ENCODE data around the gene CYP3A5. TPM values are rescaled to one million over a fixed set of nuclear protein-coding genes. Genes with fewer than 3 reads are reported as not detected.
"Not testable (repeated sequence)": the region's sequence is repeated elsewhere in the genome, so short reads cannot be mapped to it uniquely, and the experiment has no call there.

CYP3A5 gene
- 0.06 TPM for polyA plus RNA-seq (2013, experiment 1 of 2)
- 0.03 TPM for polyA plus RNA-seq (2013, experiment 2 of 2)

DNA sequence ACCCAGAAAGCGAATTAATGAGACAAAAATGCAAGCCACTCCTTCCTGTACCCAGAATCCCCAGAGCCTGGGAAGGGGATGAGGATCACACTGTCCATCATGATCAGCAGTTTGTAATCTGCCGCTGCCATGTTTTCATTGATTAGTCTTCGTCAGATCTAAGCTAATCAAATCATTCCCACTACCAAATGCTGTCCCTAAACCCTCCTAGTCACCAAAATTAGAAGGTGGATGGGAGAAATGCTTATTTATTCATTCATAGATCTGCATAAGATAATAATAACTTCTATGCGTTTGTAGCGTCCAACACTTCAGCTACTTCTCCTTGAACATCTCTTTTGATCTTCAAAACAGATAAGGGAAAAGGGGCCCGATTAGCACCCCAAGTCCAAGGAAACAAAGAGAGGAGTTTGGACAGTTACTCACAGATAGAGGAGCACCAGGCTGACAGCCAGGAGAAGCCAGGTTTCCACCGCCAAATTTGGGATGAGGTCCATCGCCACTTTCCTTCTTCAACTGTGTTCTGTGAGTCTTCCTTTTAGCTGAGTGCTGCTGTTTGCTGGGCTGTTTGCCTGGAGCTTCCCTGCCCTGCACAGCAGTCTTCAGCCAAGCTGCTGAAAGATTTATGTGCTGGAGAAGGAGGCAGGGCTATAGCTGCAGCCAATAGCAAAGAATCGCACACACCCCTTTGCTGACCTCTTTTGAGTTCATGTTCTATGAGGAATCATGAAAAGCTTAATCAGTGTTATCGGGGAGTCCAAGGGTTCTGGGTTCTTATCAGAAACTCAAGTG is at the start of gene CYP3A5:
CYP3A5 (minus strand) TSS at position 597 of the 792 bp plus-strand sequence; CDS start at position 497, 100 bp downstream.
- no peak within 1 kb of the TSS for H2BK5ac ChIP-seq (ENCODE audit: low read depth, low read length, poor library complexity, severe bottlenecking)

DNA sequence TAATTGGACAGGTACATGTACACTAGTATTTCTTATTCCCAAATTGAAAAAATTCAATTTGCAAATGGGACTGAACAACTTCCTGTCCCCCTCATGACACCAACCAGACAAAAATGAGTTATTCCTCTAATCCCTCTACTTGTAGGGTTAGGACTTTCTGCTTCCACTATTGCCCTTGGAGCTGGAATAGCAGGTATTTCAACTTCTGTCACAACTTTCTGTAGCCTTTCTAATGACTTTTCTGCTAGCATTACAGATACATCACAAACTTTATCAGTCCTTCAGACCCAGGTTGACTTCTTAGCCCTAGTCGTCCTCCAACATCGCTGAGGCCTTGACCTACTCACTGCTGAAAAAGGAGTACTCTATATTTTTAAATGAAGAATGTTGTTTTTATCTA is 48.8 kb upstream of the CYP3A5 start:
- Histone ChIP-seq H3K14ac (ENCODE audit: low read length in 2 of 2) (no peak overlapping the region), H3K4me1 (ENCODE audit: control insufficient read depth, insufficient read depth, low read depth, low read length) (no peaks in the 10 kb centered on the region), H3K23ac (ENCODE audit: low read length in 2 of 2) (no peak overlapping the region), H3K9me3 (ENCODE audit: control insufficient read depth, low read length) (no peaks in the 10 kb centered on the region), H2AFZ (ENCODE audit: low read depth, low read length) (no peak overlapping the region), H3K36me3 (ENCODE audit: control insufficient read depth in 1 of 2, insufficient read depth in 2 of 2, low read depth in 1 of 2, low read length in 2 of 2) (no peaks in the 10 kb centered on the region), H3K27ac (ENCODE audit: low read length, poor library complexity, severe bottlenecking) (no peak overlapping the region), H3K4ac (ENCODE audit: low read depth in 1 of 2, low read length in 2 of 2) (no peak overlapping the region), H3K79me1 (replicated peaks; ENCODE audit: low read length, poor library complexity, severe bottlenecking) (no peaks in the 10 kb centered on the region), H3K18ac (ENCODE audit: low read depth in 1 of 2, low read length in 2 of 2) (no peak overlapping the region), H2BK12ac (ENCODE audit: low read length in 2 of 2) (no peak overlapping the region), H2BK15ac (ENCODE audit: low read depth, poor library complexity, severe bottlenecking) (no peak overlapping the region), H3K27me3 (ENCODE audit: control insufficient read depth in 1 of 2, insufficient read depth in 1 of 2, low read length in 2 of 2) (no peaks in the 10 kb centered on the region), H3K4me3 (ENCODE audit: insufficient read depth in 1 of 2, low read depth in 1 of 2, low read length in 2 of 2) (no peak overlapping the region), H3K9ac (ENCODE audit: low read length) (no peak overlapping the region), H2BK5ac (ENCODE audit: low read depth, low read length, poor library complexity, severe bottlenecking) (no peak overlapping the region), H4K8ac (ENCODE audit: low read length) (no peak overlapping the region), H2AK5ac (ENCODE audit: low read length, severe bottlenecking) (no peak overlapping the region), H2BK120ac (ENCODE audit: low read depth, low read length) (no peak overlapping the region), H3K4me2 (ENCODE audit: low read length, poor library complexity, severe bottlenecking) (no peak overlapping the region), H4K91ac (ENCODE audit: low read length) (no peak overlapping the region)
- no CpG with 5 or more reads among the region's 2 CpGs for WGBS
- DNase-seq: no peak

More for the DNA sequence above, at the start of gene CYP3A5:
- Histone ChIP-seq H2BK15ac (ENCODE audit: low read depth, poor library complexity, severe bottlenecking) (peak within 1 kb of the TSS; percentile 16), H3K9me3 (ENCODE audit: control insufficient read depth, low read length) (peaks cover 22% of the 10 kb centered on the region), H3K27ac (ENCODE audit: low read length, poor library complexity, severe bottlenecking) (no peak within 1 kb of the TSS), H3K14ac (ENCODE audit: low read length in 2 of 2) (no peak within 1 kb of the TSS), H4K91ac (ENCODE audit: low read length) (no peak within 1 kb of the TSS), H3K4me3 (ENCODE audit: insufficient read depth in 1 of 2, low read depth in 1 of 2, low read length in 2 of 2) (peak within 1 kb of the TSS in 1 of 2 experiments; percentile 71), H3K4me2 (ENCODE audit: low read length, poor library complexity, severe bottlenecking) (peak within 1 kb of the TSS; percentile 7), H3K36me3 (ENCODE audit: control insufficient read depth in 1 of 2, insufficient read depth in 2 of 2, low read depth in 1 of 2, low read length in 2 of 2) (peaks cover 0 to 11% of the 10 kb centered on the region in 2 experiments), H4K8ac (ENCODE audit: low read length) (no peak within 1 kb of the TSS), H3K79me1 (replicated peaks; ENCODE audit: low read length, poor library complexity, severe bottlenecking) (no peaks in the 10 kb centered on the region), H3K4me1 (ENCODE audit: control insufficient read depth, insufficient read depth, low read depth, low read length) (peaks cover 7% of the 10 kb centered on the region), H2BK120ac (ENCODE audit: low read depth, low read length) (no peak within 1 kb of the TSS), H3K27me3 (ENCODE audit: control insufficient read depth in 1 of 2, insufficient read depth in 1 of 2, low read length in 2 of 2) (no peaks in the 10 kb centered on the region), H2AK5ac (ENCODE audit: low read length, severe bottlenecking) (peak within 1 kb of the TSS; percentile 61), H3K4ac (ENCODE audit: low read depth in 1 of 2, low read length in 2 of 2) (no peak within 1 kb of the TSS), H3K9ac (ENCODE audit: low read length) (peak within 1 kb of the TSS; percentile 72), H2BK12ac (ENCODE audit: low read length in 2 of 2) (no peak within 1 kb of the TSS), H3K23ac (ENCODE audit: low read length in 2 of 2) (no peak within 1 kb of the TSS), H2AFZ (ENCODE audit: low read depth, low read length) (no peak within 1 kb of the TSS), H3K18ac (ENCODE audit: low read depth in 1 of 2, low read length in 2 of 2) (no peak within 1 kb of the TSS)
- DNase-seq: peak; percentile 2
- WGBS: 90% methylated on average over 10 of the region's 10 CpGs

GRCh38 chr7:99723201-99723600 is 43.4 kb upstream of the CYP3A5 start:
- DNase-seq: not testable (repeated sequence)

GRCh38 chr7:99720800-99721595 is 41.2 kb upstream of the CYP3A5 start:
- Histone ChIP-seq H2AK5ac (ENCODE audit: low read length, severe bottlenecking) (no peak overlapping the region), H3K4me3 (ENCODE audit: insufficient read depth in 1 of 2, low read depth in 1 of 2, low read length in 2 of 2) (no peak overlapping the region), H2BK120ac (ENCODE audit: low read depth, low read length) (no peak overlapping the region), H2BK5ac (ENCODE audit: low read depth, low read length, poor library complexity, severe bottlenecking) (no peak overlapping the region), H3K23ac (ENCODE audit: low read length in 2 of 2) (no peak overlapping the region), H3K18ac (ENCODE audit: low read depth in 1 of 2, low read length in 2 of 2) (no peak overlapping the region), H2BK15ac (ENCODE audit: low read depth, poor library complexity, severe bottlenecking) (no peak overlapping the region), H3K14ac (ENCODE audit: low read length in 2 of 2) (no peak overlapping the region), H4K91ac (ENCODE audit: low read length) (no peak overlapping the region), H3K4me2 (ENCODE audit: low read length, poor library complexity, severe bottlenecking) (no peak overlapping the region), H3K4me1 (ENCODE audit: control insufficient read depth, insufficient read depth, low read depth, low read length) (no peaks in the 10 kb centered on the region), H3K79me1 (replicated peaks; ENCODE audit: low read length, poor library complexity, severe bottlenecking) (no peaks in the 10 kb centered on the region), H3K27me3 (ENCODE audit: control insufficient read depth in 1 of 2, insufficient read depth in 1 of 2, low read length in 2 of 2) (peaks cover 0 to 6% of the 10 kb centered on the region in 2 experiments), H2BK12ac (ENCODE audit: low read length in 2 of 2) (no peak overlapping the region), H4K8ac (ENCODE audit: low read length) (no peak overlapping the region), H3K36me3 (ENCODE audit: control insufficient read depth in 1 of 2, insufficient read depth in 2 of 2, low read depth in 1 of 2, low read length in 2 of 2) (no peaks in the 10 kb centered on the region), H2AFZ (ENCODE audit: low read depth, low read length) (no peak overlapping the region), H3K9ac (ENCODE audit: low read length) (no peak overlapping the region), H3K9me3 (ENCODE audit: control insufficient read depth, low read length) (no peaks in the 10 kb centered on the region), H3K4ac (ENCODE audit: low read depth in 1 of 2, low read length in 2 of 2) (no peak overlapping the region), H3K27ac (ENCODE audit: low read length, poor library complexity, severe bottlenecking) (no peak overlapping the region)
- no peak for DNase-seq
- 62% methylated on average over 5 of the region's 5 CpGs for WGBS

More at GRCh38 chr7:99723201-99723600, 43.4 kb upstream of the CYP3A5 start:
- H3K4ac ChIP-seq (ENCODE audit: low read depth in 1 of 2, low read length in 2 of 2); H3K4me2 ChIP-seq (ENCODE audit: low read length, poor library complexity, severe bottlenecking); H2BK5ac ChIP-seq (ENCODE audit: low read depth, low read length, poor library complexity, severe bottlenecking); H3K27me3 ChIP-seq (ENCODE audit: control insufficient read depth in 1 of 2, insufficient read depth in 1 of 2, low read length in 2 of 2); H3K79me1 ChIP-seq (replicated peaks; ENCODE audit: low read length, poor library complexity, severe bottlenecking); H3K23ac ChIP-seq (ENCODE audit: low read length in 2 of 2); H2AFZ ChIP-seq (ENCODE audit: low read depth, low read length); H3K18ac ChIP-seq (ENCODE audit: low read depth in 1 of 2, low read length in 2 of 2); H2BK120ac ChIP-seq (ENCODE audit: low read depth, low read length); H3K36me3 ChIP-seq (ENCODE audit: control insufficient read depth in 1 of 2, insufficient read depth in 2 of 2, low read depth in 1 of 2, low read length in 2 of 2); H3K9ac ChIP-seq (ENCODE audit: low read length); H2AK5ac ChIP-seq (ENCODE audit: low read length, severe bottlenecking); H3K27ac ChIP-seq (ENCODE audit: low read length, poor library complexity, severe bottlenecking); H2BK15ac ChIP-seq (ENCODE audit: low read depth, poor library complexity, severe bottlenecking); H2BK12ac ChIP-seq (ENCODE audit: low read length in 2 of 2); H3K4me3 ChIP-seq (ENCODE audit: insufficient read depth in 1 of 2, low read depth in 1 of 2, low read length in 2 of 2); H4K91ac ChIP-seq (ENCODE audit: low read length); H3K14ac ChIP-seq (ENCODE audit: low read length in 2 of 2); H3K4me1 ChIP-seq (ENCODE audit: control insufficient read depth, insufficient read depth, low read depth, low read length); H4K8ac ChIP-seq (ENCODE audit: low read length); H3K9me3 ChIP-seq (ENCODE audit: control insufficient read depth, low read length): not testable (repeated sequence)
- 85% methylated on average over 6 of the region's 6 CpGs for WGBS

All from mesenchymal stem cell (in vitro differentiated cells and primary cell).